WTC11 (cell line): ENCODE results near the gene TM9SF1. TPM values are rescaled to one million over a fixed set of nuclear protein-coding genes. Genes with fewer than 3 reads are reported as not detected.
A peak's percentile ranks its signal among the peaks of the same experiment; 100 is the strongest.

Experiments
- ATAC-seq: fragments of 200-7000 bp; cut with Tn5 transposase; 2 replicates; pipeline ENCODE4 v1.10.0; 2021; ENCODE audit warnings: mild to moderate bottlenecking, moderate library complexity
- CTCF ChIA-PET: fragments of 300-600 bp; sonication (Branson Sonifier 250); formaldehyde crosslinking; loops from one replicate; lab custom pipeline; 2021; ENCODE audit warnings: antibody characterized with exemption; lab: Charles Lee
- POLR2A ChIA-PET: fragments of 350-600 bp; sonication (Branson Sonifier 250); formaldehyde crosslinking; loops from one replicate; lab custom pipeline; 2021; ENCODE audit warnings: antibody characterized with exemption; lab: Charles Lee
- DNase-seq: peaks from one replicate; pipeline ENCODE4 v3.0.0; 2021; ENCODE audit warnings: low spot score
- H3K27ac Mint-ChIP-seq: 2 replicates; pipeline ENCODE4 v1.8.0; 2021; ENCODE audit warnings: mixed read lengths
- H3K27me3 Mint-ChIP-seq: 2 replicates; pipeline ENCODE4 v1.8.0; 2021; ENCODE audit warnings: low read depth, mild to moderate bottlenecking, moderate library complexity, mixed read lengths
- H3K36me3 Mint-ChIP-seq: 2 replicates; pipeline ENCODE4 v1.8.0; 2021; ENCODE audit warnings: mixed read lengths
- H3K4me1 Mint-ChIP-seq: 2 replicates; pipeline ENCODE4 v1.8.0; 2022; ENCODE audit warnings: mixed read lengths
- H3K4me3 Mint-ChIP-seq: 2 replicates; pipeline ENCODE4 v1.8.0; 2021; ENCODE audit warnings: mild to moderate bottlenecking, moderate library complexity, mixed read lengths
- H3K9me3 Mint-ChIP-seq: 2 replicates; pipeline ENCODE4 v1.8.0; 2021; ENCODE audit warnings: mixed read lengths
- CREM ChIP-seq: sonication (generic); formaldehyde crosslinking; IDR thresholded peaks from 2 replicates; pipeline ENCODE4 v1.8.1; 2022; ENCODE audit warnings: mild to moderate bottlenecking, missing genetic modification reagents, moderate library complexity
- ELF4 ChIP-seq: sonication (generic); formaldehyde crosslinking; IDR thresholded peaks from 2 replicates; pipeline ENCODE4 v1.8.1; 2022; ENCODE audit warnings: low read depth, mild to moderate bottlenecking, moderate library complexity, missing genetic modification reagents
- ESRRA ChIP-seq: sonication (generic); formaldehyde crosslinking; IDR thresholded peaks from 2 replicates; pipeline ENCODE4 v1.8.1; 2022; ENCODE audit warnings: mild to moderate bottlenecking, missing genetic modification reagents, borderline replicate concordance
- GABPB1 ChIP-seq: sonication (generic); formaldehyde crosslinking; IDR thresholded peaks from 2 replicates; pipeline ENCODE4 v1.8.1; 2023; ENCODE audit warnings: mild to moderate bottlenecking, missing genetic modification reagents
- SMAD3 ChIP-seq: sonication (generic); formaldehyde crosslinking; IDR thresholded peaks from 2 replicates; pipeline ENCODE4 v1.8.0; 2022; ENCODE audit warnings: missing genetic modification reagents, mild to moderate bottlenecking, borderline replicate concordance
- SP1 ChIP-seq: sonication (generic); formaldehyde crosslinking; conservative IDR thresholded peaks from 2 replicates; pipeline ENCODE4 v1.8.1; 2022; ENCODE audit warnings: missing genetic modification reagents
- TEAD1 ChIP-seq: sonication (generic); formaldehyde crosslinking; IDR thresholded peaks from 2 replicates; pipeline ENCODE4 v1.8.0; 2022; ENCODE audit warnings: mild to moderate bottlenecking, missing genetic modification reagents
- ZNF423 ChIP-seq: fragments of 250-450 bp; sonication (Bioruptor Pico); IDR thresholded peaks from 2 replicates; pipeline ENCODE4 v2.1.2; 2022; ENCODE audit warnings: mild to moderate bottlenecking, moderate library complexity
- total RNA-seq: library from RNA; stranded (reverse); gene quantifications from 3 replicates; pipeline ENCODE4 v1.2.3, GENCODE V29; 2021
- TF ChIP-seq, protein P1 (sequence below): fragments of 250-450 bp; sonication (Bioruptor Pico); IDR thresholded peaks from 2 replicates; pipeline ENCODE4 v1.9.0; 2021; ENCODE audit warnings: mild to moderate bottlenecking
- TF ChIP-seq, protein P2 (sequence below): sonication (generic); formaldehyde crosslinking; IDR thresholded peaks from 2 replicates; pipeline ENCODE4 v1.8.0; 2023; ENCODE audit warnings: missing genetic modification reagents
- TF ChIP-seq, protein P3 (sequence below): fragments of 250-450 bp; sonication (Bioruptor Pico); IDR thresholded peaks from 2 replicates; pipeline ENCODE4 v1.9.0; 2021; ENCODE audit warnings: mild to moderate bottlenecking
- TF ChIP-seq, protein P4 (sequence below): sonication (generic); formaldehyde crosslinking; IDR thresholded peaks from 2 replicates; pipeline ENCODE4 v1.8.0; 2022; ENCODE audit warnings: missing genetic modification reagents
- TF ChIP-seq, protein P5 (sequence below): sonication (generic); formaldehyde crosslinking; IDR thresholded peaks from 2 replicates; pipeline ENCODE4 v1.8.0; 2022; ENCODE audit warnings: mild to moderate bottlenecking, missing genetic modification reagents

TM9SF1 gene
- total RNA-seq, 1 experiment from 2014 or later: 27.9 TPM

DNA sequence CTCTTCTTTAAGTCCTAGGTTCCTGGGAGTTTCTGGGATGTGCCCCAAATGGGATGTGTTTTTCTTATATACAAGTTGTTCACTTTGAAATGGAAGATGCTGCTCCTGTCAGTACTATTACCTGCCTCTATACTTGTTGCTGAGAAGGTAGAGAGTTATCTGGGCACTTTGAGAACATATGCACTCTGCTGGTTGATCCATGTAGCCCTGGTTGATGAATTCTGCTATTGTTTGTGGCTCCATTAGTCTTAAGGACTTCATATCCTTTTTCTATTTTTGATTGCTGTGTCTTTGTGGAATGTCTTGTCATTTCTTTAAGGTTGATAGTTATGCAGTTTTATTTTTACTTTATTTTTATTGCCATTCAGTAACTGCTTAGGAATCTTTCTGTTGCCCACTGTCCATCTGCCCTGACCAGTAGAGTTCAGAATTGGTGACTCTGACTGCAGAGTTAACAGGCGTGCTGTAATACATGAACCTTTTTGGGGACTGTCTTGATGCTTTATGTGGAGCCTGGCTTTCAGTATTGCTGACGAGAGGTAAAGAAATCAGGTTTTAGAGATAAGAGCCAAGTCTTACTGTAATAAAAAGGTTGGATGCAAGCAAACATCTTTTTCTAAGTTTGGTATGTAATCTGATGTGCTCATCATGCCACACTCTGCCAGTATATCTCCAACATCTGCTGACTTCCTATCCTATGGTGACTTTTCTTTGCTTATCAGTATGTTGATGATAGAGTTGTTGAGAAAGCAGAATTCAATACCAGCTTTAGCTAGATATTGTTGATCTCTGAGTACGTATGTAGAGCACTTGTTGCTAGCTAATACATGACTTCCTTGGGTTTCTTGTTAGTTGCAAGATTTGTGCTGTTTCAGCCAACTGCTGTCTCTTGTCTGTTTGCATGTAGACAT, 39.1 kb upstream of the TM9SF1 start (continued):
- TF ChIP-seq, protein P1, sequence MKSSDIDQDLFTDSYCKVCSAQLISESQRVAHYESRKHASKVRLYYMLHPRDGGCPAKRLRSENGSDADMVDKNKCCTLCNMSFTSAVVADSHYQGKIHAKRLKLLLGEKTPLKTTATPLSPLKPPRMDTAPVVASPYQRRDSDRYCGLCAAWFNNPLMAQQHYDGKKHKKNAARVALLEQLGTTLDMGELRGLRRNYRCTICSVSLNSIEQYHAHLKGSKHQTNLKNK (CRISPR knock-in tag): no peak
- TF ChIP-seq CREM (CRISPR knock-in tag) (no peak), TEAD1 (CRISPR knock-in tag) (no peak), ELF4 (CRISPR knock-in tag) (no peak), ZNF423 (CRISPR knock-in tag) (no peak)
- TF ChIP-seq, protein P2, sequence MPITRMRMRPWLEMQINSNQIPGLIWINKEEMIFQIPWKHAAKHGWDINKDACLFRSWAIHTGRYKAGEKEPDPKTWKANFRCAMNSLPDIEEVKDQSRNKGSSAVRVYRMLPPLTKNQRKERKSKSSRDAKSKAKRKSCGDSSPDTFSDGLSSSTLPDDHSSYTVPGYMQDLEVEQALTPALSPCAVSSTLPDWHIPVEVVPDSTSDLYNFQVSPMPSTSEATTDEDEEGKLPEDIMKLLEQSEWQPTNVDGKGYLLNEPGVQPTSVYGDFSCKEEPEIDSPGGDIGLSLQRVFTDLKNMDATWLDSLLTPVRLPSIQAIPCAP: no peak
- TF ChIP-seq, protein P3, sequence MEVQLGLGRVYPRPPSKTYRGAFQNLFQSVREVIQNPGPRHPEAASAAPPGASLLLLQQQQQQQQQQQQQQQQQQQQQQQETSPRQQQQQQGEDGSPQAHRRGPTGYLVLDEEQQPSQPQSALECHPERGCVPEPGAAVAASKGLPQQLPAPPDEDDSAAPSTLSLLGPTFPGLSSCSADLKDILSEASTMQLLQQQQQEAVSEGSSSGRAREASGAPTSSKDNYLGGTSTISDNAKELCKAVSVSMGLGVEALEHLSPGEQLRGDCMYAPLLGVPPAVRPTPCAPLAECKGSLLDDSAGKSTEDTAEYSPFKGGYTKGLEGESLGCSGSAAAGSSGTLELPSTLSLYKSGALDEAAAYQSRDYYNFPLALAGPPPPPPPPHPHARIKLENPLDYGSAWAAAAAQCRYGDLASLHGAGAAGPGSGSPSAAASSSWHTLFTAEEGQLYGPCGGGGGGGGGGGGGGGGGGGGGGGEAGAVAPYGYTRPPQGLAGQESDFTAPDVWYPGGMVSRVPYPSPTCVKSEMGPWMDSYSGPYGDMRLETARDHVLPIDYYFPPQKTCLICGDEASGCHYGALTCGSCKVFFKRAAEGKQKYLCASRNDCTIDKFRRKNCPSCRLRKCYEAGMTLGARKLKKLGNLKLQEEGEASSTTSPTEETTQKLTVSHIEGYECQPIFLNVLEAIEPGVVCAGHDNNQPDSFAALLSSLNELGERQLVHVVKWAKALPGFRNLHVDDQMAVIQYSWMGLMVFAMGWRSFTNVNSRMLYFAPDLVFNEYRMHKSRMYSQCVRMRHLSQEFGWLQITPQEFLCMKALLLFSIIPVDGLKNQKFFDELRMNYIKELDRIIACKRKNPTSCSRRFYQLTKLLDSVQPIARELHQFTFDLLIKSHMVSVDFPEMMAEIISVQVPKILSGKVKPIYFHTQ (CRISPR knock-in tag): no peak

DNA sequence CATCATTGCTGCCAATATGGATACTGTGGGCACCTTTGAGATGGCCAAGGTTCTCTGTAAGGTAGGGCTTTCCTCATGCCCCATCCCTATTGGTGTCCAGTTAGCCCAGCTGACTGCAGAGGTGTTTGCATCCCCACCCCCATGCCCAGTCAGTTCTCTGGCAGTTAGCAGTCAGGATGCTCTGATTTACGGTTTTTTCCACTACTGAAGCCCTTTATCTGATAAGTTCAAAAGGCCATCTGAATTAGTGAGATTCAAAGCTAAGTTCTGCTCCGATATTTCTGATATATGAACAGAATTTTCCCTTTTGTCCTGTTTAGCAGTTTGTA, 38.3 kb upstream of the TM9SF1 start:
- H3K36me3 Mint-ChIP-seq: peaks cover 34% of the 10 kb centered on the region
- H3K27me3 Mint-ChIP-seq: no peaks in the 10 kb centered on the region
- CTCF ChIA-PET: interaction anchor here (1.7 kb wide), 1 partner anchor 9 kb away, joined by 12 read pairs; the partner anchor contains the start of gene TINF2
- no peak for TF ChIP-seq ELF4 (CRISPR knock-in tag)
- TF ChIP-seq, protein P4, sequence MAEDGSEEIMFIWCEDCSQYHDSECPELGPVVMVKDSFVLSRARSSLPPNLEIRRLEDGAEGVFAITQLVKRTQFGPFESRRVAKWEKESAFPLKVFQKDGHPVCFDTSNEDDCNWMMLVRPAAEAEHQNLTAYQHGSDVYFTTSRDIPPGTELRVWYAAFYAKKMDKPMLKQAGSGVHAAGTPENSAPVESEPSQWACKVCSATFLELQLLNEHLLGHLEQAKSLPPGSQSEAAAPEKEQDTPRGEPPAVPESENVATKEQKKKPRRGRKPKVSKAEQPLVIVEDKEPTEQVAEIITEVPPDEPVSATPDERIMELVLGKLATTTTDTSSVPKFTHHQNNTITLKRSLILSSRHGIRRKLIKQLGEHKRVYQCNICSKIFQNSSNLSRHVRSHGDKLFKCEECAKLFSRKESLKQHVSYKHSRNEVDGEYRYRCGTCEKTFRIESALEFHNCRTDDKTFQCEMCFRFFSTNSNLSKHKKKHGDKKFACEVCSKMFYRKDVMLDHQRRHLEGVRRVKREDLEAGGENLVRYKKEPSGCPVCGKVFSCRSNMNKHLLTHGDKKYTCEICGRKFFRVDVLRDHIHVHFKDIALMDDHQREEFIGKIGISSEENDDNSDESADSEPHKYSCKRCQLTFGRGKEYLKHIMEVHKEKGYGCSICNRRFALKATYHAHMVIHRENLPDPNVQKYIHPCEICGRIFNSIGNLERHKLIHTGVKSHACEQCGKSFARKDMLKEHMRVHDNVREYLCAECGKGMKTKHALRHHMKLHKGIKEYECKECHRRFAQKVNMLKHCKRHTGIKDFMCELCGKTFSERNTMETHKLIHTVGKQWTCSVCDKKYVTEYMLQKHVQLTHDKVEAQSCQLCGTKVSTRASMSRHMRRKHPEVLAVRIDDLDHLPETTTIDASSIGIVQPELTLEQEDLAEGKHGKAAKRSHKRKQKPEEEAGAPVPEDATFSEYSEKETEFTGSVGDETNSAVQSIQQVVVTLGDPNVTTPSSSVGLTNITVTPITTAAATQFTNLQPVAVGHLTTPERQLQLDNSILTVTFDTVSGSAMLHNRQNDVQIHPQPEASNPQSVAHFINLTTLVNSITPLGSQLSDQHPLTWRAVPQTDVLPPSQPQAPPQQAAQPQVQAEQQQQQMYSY (CRISPR knock-in tag): no peak
- TF ChIP-seq, protein P2: no peak
- no peak for TF ChIP-seq ESRRA (CRISPR knock-in tag)
- no peak for TF ChIP-seq SMAD3 (CRISPR knock-in tag)
- TF ChIP-seq, protein P5, sequence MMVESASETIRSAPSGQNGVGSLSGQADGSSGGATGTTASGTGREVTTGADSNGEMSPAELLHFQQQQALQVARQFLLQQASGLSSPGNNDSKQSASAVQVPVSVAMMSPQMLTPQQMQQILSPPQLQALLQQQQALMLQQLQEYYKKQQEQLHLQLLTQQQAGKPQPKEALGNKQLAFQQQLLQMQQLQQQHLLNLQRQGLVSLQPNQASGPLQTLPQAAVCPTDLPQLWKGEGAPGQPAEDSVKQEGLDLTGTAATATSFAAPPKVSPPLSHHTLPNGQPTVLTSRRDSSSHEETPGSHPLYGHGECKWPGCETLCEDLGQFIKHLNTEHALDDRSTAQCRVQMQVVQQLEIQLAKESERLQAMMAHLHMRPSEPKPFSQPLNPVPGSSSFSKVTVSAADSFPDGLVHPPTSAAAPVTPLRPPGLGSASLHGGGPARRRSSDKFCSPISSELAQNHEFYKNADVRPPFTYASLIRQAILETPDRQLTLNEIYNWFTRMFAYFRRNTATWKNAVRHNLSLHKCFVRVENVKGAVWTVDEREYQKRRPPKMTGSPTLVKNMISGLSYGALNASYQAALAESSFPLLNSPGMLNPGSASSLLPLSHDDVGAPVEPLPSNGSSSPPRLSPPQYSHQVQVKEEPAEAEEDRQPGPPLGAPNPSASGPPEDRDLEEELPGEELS: no peak
- TF ChIP-seq SP1: no peak
- no peak for TF ChIP-seq GABPB1 (CRISPR knock-in tag)
- TF ChIP-seq, all 79 proteins: peak for 0
- Mint-ChIP-seq H3K4me3 (peak overlapping the region; percentile 99), H3K9me3 (no peaks in the 10 kb centered on the region), H3K27ac (peak overlapping the region; percentile 99), H3K4me1 (peaks cover 22% of the 10 kb centered on the region)
- POLR2A ChIA-PET: interaction anchor here (1.9 kb wide), 1 partner anchor 8 kb away, joined by 9 read pairs; the partner anchor contains the start of gene TINF2
- DNase-seq (no peak), ATAC-seq (no peak)
